HCT116 (cell line): Measurements from ENCODE around the gene LCK. TPM values are rescaled to one million over a fixed set of nuclear protein-coding genes. Genes with fewer than 3 reads are reported as not detected.

Experiments used
- ATAC-seq: fragments of 200-7000 bp; cut with Tn5 transposase; 2 replicates; pipeline ENCODE4 v1.9.1; 2020; ENCODE audit warnings: mild to moderate bottlenecking, moderate library complexity
- BruUV-seq: library from RNA; stranded (reverse); fragments of 400-500 nt; replicated peaks from 2 replicates; lab custom pipeline; 2021; lab: Mats Ljungman, UMichigan
- CTCF ChIA-PET: fragments of 300-600 bp; sonication (Branson Sonifier 250); formaldehyde crosslinking; loops from one replicate; lab custom pipeline; 2021; ENCODE audit warnings: antibody characterized with exemption; lab: Charles Lee
- POLR2A ChIA-PET: fragments of 300-600, 350-600 bp; sonication (Branson Sonifier 250); formaldehyde crosslinking; loops from one replicate; lab custom pipeline; 2021; ENCODE audit warnings: antibody characterized with exemption; lab: Charles Lee
- RAD21 ChIA-PET, 2 experiments: fragments of 300-600 bp; sonication (Branson Sonifier 250); formaldehyde crosslinking; loops; one replicate each; lab custom pipeline; 2023; ENCODE audit warnings: low total read pairs in 2 of 2; ENCODE audit not compliant: uncharacterized antibody in 2 of 2, unreplicated experiment in 2 of 2, low non-redundant PET in 1 of 2; lab: Charles Lee
- DNase-seq: peaks from one replicate; pipeline ENCODE4 v3.0.0-alpha.2; 2010; ENCODE audit warnings: low read depth, low spot score
- H2AFZ ChIP-seq: fragments of 200-600 bp; shearing (Covaris generic), sonication (generic); 2 replicates; pipeline ENCODE4 v1.6.1; 2017; ENCODE audit warnings: low read depth, mixed run types, mixed read lengths, antibody characterized with exemption, low read length; ENCODE audit not compliant: poor library complexity, severe bottlenecking
- H3K27ac ChIP-seq: 2 replicates; pipeline ENCODE4 v1.5.1; 2012; ENCODE audit warnings: low read depth, low read length
- H3K27me3 ChIP-seq: fragments of 200-600 bp; sonication (generic); 2 replicates; pipeline ENCODE4 v1.6.1; 2016; ENCODE audit warnings: mixed run types, low read length, mixed read lengths; ENCODE audit not compliant: insufficient read depth
- H3K36me3 ChIP-seq, 2 experiments: fragments of 200-500 bp in 1 of 2; fragments of 200-600 bp in 1 of 2; sonication (Bioruptor generic) in 1 of 2; sonication (generic) in 1 of 2; 2 replicates each; pipeline versions ENCODE4 v1.5.1 to v1.6.1; 2014 to 2016; ENCODE audit warnings: low read length in 2 of 2, inconsistent platforms in 1 of 2, mixed read lengths in 1 of 2, mixed run types in 1 of 2; ENCODE audit not compliant: insufficient read depth in 2 of 2, control insufficient read depth in 1 of 2
- H3K4me1 ChIP-seq, 2 experiments: fragments of 200-600 bp in 1 of 2; sonication (generic) in 1 of 2; 2 replicates each; pipeline versions ENCODE4 v1.5.1 to v1.6.1; 2012 to 2017; ENCODE audit warnings: low read length in 2 of 2, inconsistent platforms in 1 of 2, mild to moderate bottlenecking in 1 of 2, mixed read lengths in 1 of 2, mixed run types in 1 of 2, moderate library complexity in 1 of 2; ENCODE audit not compliant: insufficient read depth in 2 of 2, control insufficient read depth in 1 of 2
- H3K4me2 ChIP-seq: fragments of 200-600 bp; sonication (generic); 2 replicates; pipeline ENCODE4 v1.6.1; 2017; ENCODE audit warnings: mixed run types, low read length, mixed read lengths
- H3K4me3 ChIP-seq, 2 experiments: fragments of 200-600 bp in 1 of 2; sonication (generic) in 1 of 2; replicated peaks in 1 of 2; 2 replicates each; pipeline ENCODE4 v1.5.1; 2011 to 2016; ENCODE audit warnings: low read length in 2 of 2, control low read depth in 1 of 2, low read depth in 1 of 2, mild to moderate bottlenecking in 1 of 2, mixed read lengths in 1 of 2, mixed run types in 1 of 2
- H3K79me2 ChIP-seq: fragments of 200-600 bp; sonication (generic); 2 replicates; pipeline ENCODE4 v1.6.1; 2017; ENCODE audit warnings: mild to moderate bottlenecking, mixed run types, low read length, moderate library complexity, mixed read lengths; ENCODE audit not compliant: insufficient read depth
- H3K9ac ChIP-seq: fragments of 200-600 bp; sonication (generic); 2 replicates; pipeline ENCODE4 v1.6.1; 2016; ENCODE audit warnings: low read length, mixed read lengths
- H3K9me2 ChIP-seq: fragments of 200-600 bp; sonication (generic), shearing (Covaris generic); 2 replicates; pipeline ENCODE4 v1.6.1; 2017; ENCODE audit warnings: mixed run types, mild to moderate bottlenecking, moderate library complexity; ENCODE audit not compliant: insufficient read depth
- H3K9me3 ChIP-seq, 2 experiments: fragments of 200-500 bp in 1 of 2; fragments of 200-600 bp in 1 of 2; sonication (Bioruptor generic) in 1 of 2; sonication (generic) in 1 of 2; 2 replicates each; pipeline ENCODE4 v1.6.1; 2014 to 2017; ENCODE audit warnings: low read length in 2 of 2, mixed read lengths in 2 of 2, inconsistent platforms in 1 of 2, low read depth in 1 of 2, mild to moderate bottlenecking in 1 of 2, mixed run types in 1 of 2, moderate library complexity in 1 of 2; ENCODE audit not compliant: control insufficient read depth in 1 of 2, insufficient read depth in 1 of 2
- H4K20me1 ChIP-seq: fragments of 200-600 bp; sonication (generic), shearing (Covaris generic); 2 replicates; pipeline ENCODE4 v1.6.1; 2017; ENCODE audit warnings: mixed run types, mild to moderate bottlenecking, moderate library complexity; ENCODE audit not compliant: insufficient read depth
- CEBPB ChIP-seq: IDR thresholded peaks from 2 replicates; pipeline ENCODE4 v1.6.1; 2012; ENCODE audit warnings: low read depth
- POLR2A ChIP-seq: IDR thresholded peaks from 2 replicates; pipeline ENCODE4 v1.7.0; 2011; ENCODE audit warnings: borderline replicate concordance; ENCODE audit not compliant: insufficient read depth, insufficient read length; ENCODE audit errors: extremely low read depth
- POLR2AphosphoS5 ChIP-seq: IDR thresholded peaks from 2 replicates; pipeline ENCODE4 v1.6.1; 2011; ENCODE audit warnings: mild to moderate bottlenecking, low read depth, low read length, moderate library complexity
- ZFX ChIP-seq: fragments of 450-650 bp; IDR thresholded peaks from 2 replicates; pipeline ENCODE4 v1.6.1; 2017
- intact Hi-C: fragments of 100-400 bp; cut with micrococcal nuclease; formaldehyde crosslinking; loops from 2 replicates; pipeline ENCODE4 v1.10.0; 2022
- total RNA-seq: library from RNA; stranded (reverse); gene quantifications from one replicate; pipeline ENCODE4 v1.2.1, GENCODE V29; 2021; ENCODE audit not compliant: unreplicated experiment
- TF ChIP-seq, protein P1 (sequence below): IDR thresholded peaks from 2 replicates; pipeline ENCODE4 v1.6.1; 2011; ENCODE audit warnings: mild to moderate bottlenecking, low read length, moderate library complexity; ENCODE audit not compliant: insufficient replicate concordance; ENCODE audit errors: extremely low read depth
- TF ChIP-seq, protein P2 (sequence below): IDR thresholded peaks from 2 replicates; pipeline ENCODE4 v1.6.1; 2012
- TF ChIP-seq, protein P3 (sequence below), 3 experiments: fragments of 200-600 bp in 1 of 3; sonication (generic) in 1 of 3; IDR thresholded peaks in 2 of 3; conservative IDR thresholded peaks in 1 of 3; 2 replicates each; pipeline ENCODE4 v1.5.1; 2012 to 2017; ENCODE audit warnings: low read depth in 2 of 3, low read length in 2 of 3, antibody characterized with exemption in 1 of 3, borderline replicate concordance in 1 of 3, control low read depth in 1 of 3, mild to moderate bottlenecking in 1 of 3, mixed read lengths in 1 of 3, mixed run types in 1 of 3, moderate library complexity in 1 of 3; ENCODE audit not compliant: insufficient read depth in 1 of 3

Gene LCK
- total RNA-seq, 1 experiment from 2014 or later, result 0.79 TPM

DNA sequence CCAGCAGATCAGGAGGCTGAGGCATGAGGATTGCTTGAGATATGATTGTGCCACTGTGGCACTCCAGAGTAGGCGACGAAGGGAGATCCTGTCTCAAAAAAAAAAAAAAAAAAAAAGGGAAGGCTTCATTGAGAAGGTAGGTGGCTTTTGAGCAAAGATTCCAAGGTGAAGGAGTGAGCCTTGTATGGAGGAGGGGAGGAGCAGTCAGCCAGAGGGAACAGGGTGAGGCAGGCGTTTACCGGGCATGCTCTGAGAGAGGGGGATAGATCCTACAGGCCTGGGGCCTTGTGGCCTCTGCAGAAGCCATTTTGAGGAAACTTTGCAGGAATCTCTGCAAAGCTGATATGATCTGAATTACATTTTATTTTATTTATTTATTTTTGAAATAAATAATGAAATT, 35.7 kb downstream of the LCK start:
- BruUV-seq, result no TSS peak
- intact Hi-C loops, result no loop called here
- no peaks in the 10 kb centered on the region for H3K36me3 ChIP-seq
- no peak overlapping the region for H2AFZ ChIP-seq
- no peak overlapping the region for H3K9ac ChIP-seq
- H3K9me3 ChIP-seq, result no peaks in the 10 kb centered on the region
- ATAC-seq, result no peak
- RAD21 ChIA-PET, result no interaction called here
- H3K4me1 ChIP-seq, result peaks cover 13 to 22% of the 10 kb centered on the region in 2 experiments
- no peak overlapping the region for H3K4me3 ChIP-seq
- CTCF ChIA-PET, result no interaction called here
- H3K79me2 ChIP-seq, result no peaks in the 10 kb centered on the region
- TF ChIP-seq, protein P1, sequence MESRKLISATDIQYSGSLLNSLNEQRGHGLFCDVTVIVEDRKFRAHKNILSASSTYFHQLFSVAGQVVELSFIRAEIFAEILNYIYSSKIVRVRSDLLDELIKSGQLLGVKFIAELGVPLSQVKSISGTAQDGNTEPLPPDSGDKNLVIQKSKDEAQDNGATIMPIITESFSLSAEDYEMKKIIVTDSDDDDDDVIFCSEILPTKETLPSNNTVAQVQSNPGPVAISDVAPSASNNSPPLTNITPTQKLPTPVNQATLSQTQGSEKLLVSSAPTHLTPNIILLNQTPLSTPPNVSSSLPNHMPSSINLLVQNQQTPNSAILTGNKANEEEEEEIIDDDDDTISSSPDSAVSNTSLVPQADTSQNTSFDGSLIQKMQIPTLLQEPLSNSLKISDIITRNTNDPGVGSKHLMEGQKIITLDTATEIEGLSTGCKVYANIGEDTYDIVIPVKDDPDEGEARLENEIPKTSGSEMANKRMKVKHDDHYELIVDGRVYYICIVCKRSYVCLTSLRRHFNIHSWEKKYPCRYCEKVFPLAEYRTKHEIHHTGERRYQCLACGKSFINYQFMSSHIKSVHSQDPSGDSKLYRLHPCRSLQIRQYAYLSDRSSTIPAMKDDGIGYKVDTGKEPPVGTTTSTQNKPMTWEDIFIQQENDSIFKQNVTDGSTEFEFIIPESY, result no peak
- TF ChIP-seq CEBPB (no peak), POLR2A (no peak), POLR2AphosphoS5 (no peak), ZFX (no peak)
- TF ChIP-seq, protein P2, sequence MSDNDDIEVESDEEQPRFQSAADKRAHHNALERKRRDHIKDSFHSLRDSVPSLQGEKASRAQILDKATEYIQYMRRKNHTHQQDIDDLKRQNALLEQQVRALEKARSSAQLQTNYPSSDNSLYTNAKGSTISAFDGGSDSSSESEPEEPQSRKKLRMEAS, result no peak
- TF ChIP-seq, protein P3, sequence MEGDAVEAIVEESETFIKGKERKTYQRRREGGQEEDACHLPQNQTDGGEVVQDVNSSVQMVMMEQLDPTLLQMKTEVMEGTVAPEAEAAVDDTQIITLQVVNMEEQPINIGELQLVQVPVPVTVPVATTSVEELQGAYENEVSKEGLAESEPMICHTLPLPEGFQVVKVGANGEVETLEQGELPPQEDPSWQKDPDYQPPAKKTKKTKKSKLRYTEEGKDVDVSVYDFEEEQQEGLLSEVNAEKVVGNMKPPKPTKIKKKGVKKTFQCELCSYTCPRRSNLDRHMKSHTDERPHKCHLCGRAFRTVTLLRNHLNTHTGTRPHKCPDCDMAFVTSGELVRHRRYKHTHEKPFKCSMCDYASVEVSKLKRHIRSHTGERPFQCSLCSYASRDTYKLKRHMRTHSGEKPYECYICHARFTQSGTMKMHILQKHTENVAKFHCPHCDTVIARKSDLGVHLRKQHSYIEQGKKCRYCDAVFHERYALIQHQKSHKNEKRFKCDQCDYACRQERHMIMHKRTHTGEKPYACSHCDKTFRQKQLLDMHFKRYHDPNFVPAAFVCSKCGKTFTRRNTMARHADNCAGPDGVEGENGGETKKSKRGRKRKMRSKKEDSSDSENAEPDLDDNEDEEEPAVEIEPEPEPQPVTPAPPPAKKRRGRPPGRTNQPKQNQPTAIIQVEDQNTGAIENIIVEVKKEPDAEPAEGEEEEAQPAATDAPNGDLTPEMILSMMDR (IDR thresholded peaks at IDR 0.05 in 2 of 3, conservative IDR thresholded peaks at IDR 0.05 in 1 of 3; ENCODE audit: borderline replicate concordance in 1 of 3, insufficient read depth in 1 of 3, low read depth in 2 of 3, low read length in 2 of 3), result no peak
- H3K27me3 ChIP-seq, result no peaks in the 10 kb centered on the region
- POLR2A ChIA-PET, result no interaction called here
- H4K20me1 ChIP-seq, result no peaks in the 10 kb centered on the region
- H3K4me2 ChIP-seq, result no peak overlapping the region
- DNase-seq, result no peak
- H3K27ac ChIP-seq, result no peak overlapping the region
- no peaks in the 10 kb centered on the region for H3K9me2 ChIP-seq
